AG20443 (cell line): ENCODE data around the gene SSH2.
"Not testable (repeated sequence)": the region's sequence is repeated elsewhere in the genome, so short reads cannot be mapped to it uniquely, and the experiment has no call there.

Source experiments
- DNase-seq: peaks from one replicate; pipeline ENCODE4 v3.0.0; 2012; ENCODE audit warnings: low spot score, mixed read lengths

Gene SSH2

DNA sequence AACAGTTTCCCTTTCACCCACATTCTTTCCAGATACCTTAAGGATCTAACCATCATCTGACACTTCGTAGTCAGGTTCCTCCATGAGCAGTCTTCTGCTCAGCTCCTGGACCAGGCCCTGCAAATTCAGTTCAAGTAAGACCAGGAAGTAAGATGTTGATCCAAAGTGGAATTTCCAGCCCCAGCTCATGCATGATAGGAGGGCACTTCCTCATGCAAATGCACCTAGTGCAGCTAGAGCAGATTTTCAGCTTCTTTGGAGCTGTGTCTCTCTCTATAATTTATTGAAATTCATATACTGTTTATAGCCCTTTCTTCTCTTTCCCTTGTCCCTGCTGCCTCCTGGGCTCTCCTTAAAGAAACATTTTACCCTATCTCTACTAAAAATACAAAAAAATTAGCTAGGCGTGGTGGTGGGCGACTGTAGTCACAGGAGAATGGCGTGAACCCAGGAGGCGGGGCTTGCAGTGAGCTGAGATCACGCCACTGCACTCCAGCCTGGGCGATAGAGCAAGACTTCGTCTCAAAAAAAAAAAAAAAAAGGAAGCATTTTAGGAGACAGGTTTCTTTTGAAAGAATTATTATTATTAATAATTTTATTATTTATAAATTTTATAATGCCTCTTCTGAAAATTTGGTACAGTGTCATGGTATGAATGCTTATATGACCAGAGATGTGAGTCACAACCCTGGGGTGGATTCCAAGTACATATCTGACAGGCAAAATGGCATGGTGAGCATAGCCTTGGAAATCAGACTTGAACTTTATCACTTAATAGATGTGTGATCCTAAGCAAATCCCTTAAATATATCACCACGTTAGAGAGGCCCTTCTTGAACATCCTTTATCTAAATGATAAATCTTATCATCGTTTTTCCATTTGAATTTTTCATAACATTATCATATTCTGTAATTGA is 94.3 kb downstream of the SSH2 start:
- peak; percentile 36 for DNase-seq

DNA sequence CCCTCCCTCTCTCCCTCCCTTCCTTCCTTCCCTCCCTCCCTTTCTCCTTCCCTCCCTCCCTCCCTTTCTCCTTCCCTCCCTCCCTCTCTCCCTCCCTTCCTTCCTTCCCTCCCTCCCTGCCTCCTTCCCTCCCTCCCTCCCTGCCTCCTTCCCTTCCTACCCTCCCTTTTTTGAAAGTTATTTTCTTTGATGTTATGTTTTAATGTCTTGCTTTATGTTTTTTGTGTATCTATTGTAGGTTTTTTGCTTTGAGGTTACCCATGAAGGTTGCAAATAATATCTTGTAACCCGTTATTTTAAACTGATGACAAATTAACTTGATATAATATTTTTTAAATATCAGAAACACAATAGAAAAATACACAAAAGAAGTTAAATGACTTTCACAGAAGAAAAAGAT is 96.2 kb downstream of the SSH2 start:
- no peak for DNase-seq

DNA sequence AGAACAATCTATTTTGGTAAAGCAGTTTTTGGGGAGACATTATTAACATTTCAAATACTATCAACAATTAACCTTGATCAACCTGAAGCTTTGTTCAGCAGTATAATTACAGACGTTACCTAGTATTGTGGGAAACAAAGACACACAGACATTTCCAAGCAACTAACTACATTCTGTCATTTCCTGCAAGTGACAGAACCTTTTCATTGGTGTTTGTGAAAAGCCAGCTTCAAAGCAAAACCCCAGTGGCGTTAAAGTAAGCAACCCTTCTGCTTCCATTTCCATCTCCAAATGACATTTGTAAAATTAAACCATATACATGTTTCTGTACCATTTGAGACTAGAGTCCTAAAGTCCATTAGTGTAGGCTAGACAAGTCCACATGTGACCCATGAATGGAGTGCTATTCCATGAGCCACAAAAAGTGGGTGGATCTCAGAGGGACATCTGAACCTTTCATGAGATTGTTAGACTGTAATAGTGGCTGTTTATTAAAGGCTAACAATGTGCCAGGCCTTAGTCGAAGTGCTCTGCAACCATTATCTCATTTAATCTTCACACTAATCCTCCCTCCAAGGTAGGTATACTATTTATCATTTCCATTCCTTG is 101.2 kb downstream of the SSH2 start:
- DNase-seq: no peak

DNA sequence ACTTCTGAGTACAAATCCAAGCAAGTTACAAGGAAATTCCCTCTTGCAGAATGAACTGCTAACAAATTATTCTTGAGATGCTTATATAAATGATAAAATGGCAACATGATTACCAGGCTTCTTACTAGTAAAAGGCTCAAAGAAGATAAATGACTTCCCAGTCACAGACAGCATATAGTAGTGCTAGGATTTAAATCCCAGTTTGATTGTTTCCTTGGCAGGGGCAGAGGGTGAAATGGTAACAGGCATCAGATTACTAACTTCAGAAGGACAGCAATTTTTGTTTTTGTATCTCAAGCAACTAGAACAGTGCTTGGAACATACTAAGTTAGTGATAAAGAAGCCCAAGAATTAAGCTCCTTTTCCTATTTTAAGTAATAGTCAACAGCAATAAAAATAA is 102.8 kb downstream of the SSH2 start:
- no peak for DNase-seq

DNA sequence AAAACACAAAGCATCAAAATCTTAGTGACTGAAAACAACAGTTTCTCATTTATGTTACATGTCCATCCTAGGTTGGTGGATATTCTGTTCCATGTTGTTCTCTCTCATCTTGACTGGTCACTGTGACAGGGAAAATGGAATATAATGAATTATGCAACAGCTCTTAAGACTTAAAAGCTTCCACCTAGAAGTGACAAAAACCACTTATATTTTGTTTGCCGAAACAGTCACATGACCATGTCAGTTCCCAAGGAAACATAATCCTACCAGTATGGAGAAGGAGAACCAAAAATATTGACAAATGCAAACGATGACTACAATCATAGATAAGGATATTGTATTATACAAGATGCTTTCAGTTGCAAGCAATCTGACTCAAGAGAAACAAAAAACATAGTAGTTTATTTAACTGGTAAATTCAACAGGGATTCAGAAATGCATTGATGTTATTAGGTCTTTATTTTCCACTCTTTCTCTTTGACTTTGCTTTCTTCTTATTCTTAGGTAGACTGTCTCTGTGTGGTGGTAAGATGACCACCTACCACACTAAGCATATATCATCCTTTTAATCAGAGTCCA is 103.8 kb downstream of the SSH2 start:
- no peak for DNase-seq

DNA sequence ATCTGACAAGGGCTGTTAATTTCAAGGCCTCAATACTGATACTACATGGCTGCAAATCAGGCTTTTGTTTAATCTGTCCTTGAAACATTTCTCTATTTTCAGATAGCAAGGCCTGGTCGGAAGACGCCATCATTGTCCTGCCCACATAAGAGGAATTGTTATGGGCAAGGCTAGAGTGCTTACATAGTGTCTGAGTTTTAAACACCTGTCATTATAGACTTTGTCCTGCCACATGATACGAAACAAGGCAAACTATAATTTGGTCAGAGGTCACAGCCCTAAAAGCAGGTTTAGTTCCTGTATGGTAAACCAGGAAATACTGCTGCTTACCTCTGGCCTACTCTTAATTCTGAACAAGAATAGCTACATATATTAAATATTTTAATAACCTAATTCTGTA is 104.4 kb downstream of the SSH2 start:
- DNase-seq: no peak

DNA sequence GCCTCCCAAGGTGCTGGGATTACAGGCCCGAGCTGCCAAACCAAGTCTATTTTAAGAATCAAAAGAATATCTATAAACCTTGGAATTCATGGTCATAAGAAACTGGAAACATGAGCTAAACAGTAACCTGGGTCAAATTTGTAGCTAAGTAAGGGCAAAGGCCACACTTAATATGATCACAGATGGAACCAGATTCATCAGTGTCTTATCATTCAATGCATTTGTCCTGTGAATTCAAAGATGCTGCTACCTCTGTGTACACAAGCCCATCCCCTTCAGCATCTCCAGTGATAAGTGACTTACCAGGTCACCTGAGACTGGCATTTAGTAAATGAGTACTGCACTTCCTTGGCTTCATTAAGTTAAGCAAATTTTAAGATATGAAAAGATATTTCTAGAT is 108.1 kb downstream of the SSH2 start:
- DNase-seq: no peak

DNA sequence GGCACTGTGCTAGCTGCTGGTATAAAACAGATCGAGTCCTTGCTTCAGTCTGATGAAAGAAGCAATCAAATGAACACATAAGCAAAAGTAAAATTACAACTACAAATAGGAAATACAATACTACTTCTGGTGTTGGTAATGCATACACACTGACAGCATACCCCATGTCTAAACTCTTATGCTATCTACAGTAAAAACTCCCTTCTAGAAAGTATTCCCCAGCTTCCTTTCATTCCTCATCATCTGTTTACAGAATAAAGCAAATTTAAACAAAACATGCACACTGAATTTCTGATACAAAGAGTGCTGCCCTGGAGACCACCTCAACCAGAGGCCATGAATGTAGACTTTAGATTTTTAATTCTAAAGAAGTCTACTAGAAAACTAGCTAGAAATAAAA is 109.6 kb downstream of the SSH2 start:
- DNase-seq: no peak

DNA sequence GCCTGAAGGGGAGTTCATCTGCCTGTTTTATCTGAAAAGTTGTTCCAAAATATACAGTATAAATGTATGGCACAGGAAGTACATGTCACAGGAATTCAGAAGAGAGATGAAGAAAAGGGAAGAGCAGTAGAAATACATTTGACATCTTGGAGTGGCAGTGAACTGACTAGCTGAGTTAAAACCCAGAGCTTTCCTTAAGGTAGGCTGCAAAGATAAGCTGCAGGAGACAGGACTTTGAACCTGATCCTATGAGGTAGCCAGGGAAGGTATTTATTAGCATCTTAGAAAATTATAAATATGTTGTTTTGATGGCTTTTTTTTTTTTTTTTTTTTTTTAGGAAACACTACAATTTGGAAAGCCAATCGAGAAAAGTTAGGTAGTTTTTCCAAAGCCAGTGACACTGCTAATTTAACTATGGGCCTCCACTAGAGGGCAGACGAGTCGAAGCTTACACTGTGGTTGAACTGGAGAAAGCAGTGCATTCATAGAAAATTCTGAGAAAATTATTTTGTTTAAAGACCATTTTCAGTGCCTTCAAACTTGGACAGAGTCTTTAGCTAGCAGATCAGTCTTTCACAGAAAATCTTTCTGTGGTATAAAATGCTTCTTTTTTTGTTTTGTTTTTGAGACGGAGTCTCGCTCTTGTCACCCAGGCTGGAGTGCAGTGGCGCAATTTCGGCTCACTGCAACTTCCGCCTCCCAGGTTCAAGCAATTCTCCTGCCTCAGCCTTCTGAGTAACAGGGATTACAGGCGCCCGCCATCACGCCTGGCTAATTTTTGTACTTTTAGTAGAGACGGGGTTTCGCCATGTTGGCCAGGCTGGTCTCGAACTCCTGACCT is 122.3 kb downstream of the SSH2 start:
- peak; percentile 76 for DNase-seq

DNA sequence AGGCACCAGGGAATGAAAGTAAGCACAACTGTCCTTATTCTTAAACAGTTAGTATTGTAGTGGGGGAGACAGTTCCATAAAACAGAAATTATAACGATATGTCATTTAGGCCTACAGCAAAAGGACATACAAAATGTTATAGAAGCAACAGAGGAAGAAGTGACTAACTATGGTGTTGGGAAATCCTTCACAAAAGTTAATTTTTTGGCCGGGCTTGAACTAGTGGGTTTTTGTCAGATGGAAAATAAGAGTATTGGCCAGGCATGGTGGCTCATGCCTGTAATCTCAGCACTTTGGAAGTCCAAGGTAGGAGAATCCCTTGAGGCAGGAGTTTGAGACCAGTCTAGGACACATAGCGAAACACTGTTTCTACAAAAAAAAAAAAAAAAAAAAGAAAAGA is 127.8 kb downstream of the SSH2 start:
- no peak for DNase-seq

DNA sequence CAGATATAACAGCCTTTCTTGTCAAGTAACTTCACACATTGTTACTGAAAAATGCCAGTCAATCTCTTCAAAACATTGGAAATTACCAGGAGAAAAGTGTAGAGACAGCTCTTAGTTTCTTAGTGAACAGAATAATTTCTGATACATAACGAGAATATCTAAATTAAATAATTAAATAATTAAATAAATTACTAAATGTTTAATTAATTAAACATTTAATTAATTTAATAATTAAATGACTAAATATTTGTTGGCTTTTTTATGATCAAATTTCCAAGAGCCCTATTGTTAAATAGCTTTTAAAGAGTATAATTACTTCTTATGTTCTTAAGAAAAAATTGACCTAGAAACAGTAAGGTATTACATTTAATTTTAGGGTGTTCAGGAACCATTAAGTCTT is 129.6 kb downstream of the SSH2 start:
- DNase-seq: no peak

DNA sequence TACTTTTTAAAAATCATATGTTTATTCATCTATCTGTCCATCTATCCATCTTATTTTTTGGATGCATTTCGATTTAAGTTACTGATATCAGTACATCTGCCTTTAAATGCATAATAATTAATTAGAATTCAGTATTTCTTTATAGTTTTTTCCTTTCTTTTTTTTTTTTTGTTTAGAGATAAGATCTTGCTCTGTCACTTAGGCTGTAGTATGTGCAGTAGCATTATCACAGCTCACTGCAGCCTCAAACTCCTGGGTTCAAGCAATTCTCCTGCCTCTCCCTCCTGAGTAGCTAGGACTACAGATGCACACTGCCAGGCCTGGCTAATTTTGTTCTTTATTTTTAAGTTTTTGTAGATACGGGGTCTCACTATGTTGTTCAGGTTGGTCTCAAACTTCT is 133.4 kb downstream of the SSH2 start:
- DNase-seq: no peak

DNA sequence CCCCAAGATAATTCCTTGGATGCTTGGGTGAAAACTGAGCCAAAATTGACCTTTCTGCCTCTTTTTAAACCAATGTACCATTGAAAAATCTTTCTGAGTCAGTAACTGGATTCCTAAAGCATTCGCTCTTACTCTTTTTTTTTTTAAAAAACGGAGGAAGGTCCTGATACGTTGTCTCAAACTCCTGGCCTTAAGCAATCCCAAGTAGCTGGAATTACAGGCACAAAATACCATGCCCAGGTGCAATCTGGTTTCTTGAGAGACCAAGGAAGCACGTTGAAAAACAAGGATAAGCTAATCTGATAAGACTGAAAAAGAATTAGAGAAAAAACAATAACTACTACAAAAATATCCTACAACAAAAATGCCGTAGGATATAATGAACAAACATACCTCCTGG is 136.5 kb downstream of the SSH2 start:
- no peak for DNase-seq

DNA sequence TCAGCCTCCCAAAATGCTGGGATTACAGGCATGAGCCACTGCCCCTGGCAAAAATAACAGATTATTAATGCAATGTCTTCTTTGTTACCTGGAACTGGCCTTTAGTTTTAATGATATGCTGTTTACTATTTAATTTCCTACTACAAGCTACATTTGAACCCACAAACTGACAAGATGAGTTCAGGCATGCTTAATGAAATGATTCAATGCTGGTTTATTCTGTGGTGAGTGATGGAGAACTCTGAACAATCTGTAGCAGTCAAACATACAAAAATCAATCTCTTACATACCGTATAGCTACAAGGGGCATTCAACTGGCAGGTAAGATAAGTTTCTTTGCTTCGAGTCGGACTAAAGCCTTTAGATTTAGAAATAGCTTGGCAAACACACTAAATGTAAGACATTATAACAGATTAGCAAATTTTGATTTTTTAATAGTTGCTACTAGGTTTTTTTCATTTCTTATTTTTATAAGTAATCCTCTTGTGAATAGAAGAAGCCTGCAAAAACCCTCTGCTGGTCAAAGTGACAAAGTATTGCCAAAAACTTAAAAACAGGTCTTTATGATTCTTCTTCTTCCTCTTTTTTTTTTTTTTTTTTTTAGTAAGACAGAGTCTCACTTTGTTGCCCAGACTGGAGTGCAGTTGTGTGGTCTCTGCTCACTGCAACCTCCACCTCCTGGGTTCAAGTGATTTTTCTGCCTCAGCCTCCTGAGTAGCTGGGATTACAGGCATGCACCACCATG is 138.5 kb downstream of the SSH2 start:
- no peak for DNase-seq

DNA sequence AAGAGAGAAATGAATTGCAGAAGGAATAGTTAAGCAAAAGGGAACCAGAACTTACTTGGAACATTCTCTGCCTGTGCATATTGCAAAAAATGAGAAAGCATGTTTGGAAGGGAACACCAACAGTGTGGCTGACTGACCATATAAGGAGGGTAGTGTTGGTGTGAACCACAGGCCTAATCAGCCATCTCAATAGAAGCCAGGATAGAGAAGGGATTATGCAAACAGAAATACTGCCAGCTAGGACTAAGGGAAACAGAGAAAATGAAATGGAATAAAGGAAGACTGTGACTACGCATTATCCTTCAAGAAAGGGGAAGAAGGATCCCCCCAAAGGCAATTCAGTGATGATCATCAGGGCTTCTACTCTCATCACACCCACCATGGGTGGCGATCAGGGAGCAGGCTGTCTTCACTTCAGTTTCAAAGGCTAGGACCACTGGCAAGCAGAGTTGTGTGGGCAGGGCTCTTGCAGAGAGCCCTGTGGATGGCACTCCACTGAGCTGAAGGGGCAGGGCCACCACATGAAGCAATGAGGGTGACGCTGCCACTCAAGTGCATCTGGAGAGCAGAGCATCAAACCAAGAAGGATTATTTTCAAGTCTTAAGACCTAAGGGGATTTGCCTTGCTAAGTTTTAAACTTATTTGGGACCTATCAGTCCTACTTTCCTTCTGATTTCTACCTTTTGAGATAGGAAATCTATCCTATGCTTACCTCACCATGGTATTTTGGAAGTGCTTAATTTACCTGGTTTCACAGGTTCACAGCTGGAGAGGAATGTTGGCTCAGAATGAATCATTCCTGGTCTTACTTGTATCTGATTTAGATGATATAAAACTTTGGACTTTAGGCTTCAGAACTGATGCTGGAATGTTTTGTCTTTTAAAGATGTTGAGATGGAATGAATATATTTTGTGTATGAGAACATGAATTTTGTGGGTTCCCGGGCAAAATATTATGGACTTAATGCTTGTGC is 140.5 kb downstream of the SSH2 start:
- no peak for DNase-seq

DNA sequence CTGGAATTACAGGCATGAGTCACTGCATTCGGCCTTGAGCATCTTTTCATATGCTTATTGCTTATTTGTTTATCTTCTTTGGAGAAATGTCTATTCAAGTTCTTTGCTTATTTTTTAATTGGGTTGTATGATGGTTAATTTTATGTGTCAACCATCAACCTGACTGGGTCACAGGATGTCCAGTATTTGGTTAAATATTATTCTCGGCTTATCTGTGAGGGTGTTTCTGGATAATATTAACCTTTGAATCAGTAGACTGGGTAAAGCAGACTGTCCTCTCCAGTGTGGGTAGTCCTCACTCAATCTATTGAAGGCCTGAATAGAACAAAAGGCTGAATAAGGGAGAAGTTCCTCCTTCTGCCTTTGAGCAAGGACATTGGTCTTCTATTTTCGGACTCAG is 142.0 kb downstream of the SSH2 start:
- no peak for DNase-seq

DNA sequence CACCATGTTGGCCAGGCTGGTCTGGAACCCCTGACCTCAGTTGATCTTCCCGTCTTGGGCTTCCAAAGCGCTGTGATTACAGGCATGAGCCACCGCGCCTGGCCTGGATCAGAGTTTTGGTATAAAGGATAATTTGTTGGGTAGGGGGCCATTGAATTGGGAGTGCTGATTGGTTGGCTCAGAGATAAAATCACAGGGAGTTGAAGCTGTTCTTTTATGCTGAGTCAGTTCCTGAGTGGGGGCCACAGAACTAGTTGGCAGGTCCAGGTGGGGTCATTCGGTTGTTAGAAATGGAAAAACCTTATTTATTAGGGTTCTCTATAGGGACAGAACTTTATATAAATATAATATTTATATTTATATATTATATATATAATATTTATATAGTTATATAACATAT is 147.1 kb downstream of the SSH2 start:
- no peak for DNase-seq

DNA sequence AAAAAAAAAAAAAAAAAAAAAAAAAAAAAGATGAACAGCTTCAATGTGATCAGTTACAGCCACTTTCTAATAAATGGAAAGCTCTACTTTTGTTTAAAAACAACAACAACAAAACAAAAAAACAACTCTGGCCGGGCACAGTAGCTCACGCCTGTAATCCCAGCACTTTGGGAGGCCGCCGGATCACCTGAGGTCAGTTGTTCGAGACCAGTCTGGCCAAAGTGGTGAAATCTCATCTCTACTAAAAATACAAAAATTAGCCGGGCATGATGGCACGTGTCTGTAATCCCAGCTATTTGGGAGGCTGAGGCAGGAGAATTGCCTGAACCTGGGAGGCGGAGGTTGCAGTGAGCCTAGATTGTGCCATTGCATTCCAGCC is 150.2 kb downstream of the SSH2 start:
- DNase-seq: not testable (repeated sequence)

DNA sequence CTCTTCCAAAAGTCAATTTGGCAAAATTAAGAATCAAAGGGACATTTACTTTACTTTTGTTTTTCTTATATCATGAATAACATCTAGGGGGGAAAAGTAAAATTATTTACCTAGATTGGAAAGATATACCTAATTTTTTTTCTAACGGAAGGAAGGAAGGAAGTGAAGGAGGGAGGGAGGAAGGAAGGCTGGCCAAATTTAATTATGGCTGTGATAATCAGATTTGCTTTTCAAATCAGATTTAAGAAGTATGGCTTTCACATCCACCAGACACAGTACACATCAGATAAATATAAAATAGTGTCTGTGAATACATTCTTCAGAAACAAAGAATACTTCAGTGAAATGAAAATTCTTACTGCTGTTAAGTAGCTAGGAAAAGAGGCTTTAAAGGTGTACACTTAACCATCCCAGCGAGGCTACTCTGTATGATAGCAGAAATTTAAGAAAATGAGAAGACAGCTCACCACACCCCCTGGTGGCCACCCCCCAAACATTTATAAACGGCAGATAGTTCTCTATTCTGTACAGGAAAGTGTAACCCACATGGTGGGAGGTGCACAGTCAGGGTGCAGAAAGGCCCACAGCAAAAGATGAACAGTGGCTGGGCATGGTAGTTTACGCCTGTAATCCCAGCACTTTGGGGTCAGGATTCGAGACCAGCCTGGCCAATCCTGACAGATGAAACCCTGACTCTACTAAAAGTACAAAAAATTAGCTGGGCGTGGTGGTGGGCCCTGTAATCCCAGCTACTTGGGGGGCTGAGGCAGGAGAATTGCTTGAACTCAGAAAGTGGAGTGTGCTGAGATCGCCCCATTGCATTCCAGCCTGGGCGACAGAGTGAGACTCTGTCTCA is 150.8 kb downstream of the SSH2 start:
- peak; percentile 79 for DNase-seq

DNA sequence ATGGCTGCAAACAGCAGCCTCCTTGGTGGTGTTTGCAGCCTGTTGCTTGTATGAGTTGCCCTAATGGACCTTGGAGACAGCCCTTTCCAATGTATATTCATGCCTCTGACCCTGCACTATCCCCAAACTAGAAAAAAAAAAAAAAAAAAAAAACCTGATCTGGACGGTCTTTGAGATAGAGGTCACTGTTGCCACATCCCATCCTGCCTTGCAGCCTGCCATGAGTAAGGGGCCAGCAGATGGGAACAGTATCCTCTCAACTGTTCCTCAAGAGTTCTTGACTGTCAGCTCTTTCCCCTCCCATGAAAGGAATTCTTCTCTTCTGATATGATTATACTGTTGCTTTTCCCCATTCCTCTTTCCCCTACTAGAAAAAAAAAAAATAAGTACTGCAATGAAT is 152.4 kb downstream of the SSH2 start:
- DNase-seq: no peak
